HG03469 (cell line): ENCODE measurements around the gene NFX1.
"Not testable (repeated sequence)": the region's sequence is repeated elsewhere in the genome, so short reads cannot be mapped to it uniquely, and the experiment has no call there.

Source experiments
- ATAC-seq: cut with Tn5 transposase; IDR thresholded peaks from one replicate; pipeline ENCODE4 v1.9.1; 2021; ENCODE audit warnings: mild to moderate bottlenecking, moderate library complexity, moderate number of reproducible peaks; ENCODE audit not compliant: unreplicated experiment

NFX1 gene

DNA sequence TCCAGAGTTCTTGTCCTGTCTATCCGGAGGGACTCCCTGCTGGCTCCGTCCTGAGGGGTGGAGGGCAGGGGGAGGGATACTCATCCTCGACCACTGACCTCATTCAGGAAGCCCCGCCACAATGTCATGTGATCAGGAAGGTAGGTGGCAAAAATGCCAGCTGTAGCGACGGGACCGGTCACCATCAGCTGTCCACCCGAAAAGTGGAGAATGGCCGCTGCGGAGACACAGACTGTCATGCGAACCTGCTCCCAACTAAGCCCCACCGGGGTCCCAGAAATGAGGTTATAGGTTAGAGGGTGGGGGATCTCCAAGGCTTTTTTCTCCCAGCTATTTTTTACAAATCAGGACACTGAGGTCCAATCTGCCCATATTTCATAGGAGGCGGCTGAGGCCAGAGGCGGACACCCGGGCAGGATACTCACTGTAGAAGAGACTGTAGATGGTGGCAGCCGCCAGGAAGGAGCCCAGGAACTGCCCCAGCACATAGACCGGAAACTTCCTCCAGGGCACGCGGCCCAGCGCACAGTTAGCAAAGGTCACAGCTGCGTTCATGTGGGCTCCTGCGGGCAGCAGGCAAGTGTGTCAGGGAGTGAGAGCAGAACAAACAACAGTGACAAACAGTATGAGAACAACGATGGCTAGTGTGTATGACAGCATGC is 95.8 kb downstream of the NFX1 start:
- not testable (repeated sequence) for ATAC-seq

DNA sequence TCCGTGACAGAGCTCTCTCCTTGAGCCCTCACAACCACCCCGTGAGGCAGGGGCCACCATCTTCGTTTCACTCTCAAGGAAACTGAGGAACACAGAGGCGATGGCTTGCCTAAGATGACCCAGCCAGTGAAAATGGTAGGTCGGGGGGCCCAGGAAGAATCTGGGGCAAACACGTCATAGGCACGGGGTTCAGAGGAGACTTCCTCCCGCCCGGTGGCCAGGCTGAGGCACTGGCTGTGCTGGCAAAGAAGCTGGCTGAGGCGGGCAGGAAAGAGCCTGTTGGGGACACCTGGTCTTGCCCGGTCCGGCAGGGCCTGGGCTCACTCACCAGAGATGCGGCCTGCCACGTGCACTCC is 96.3 kb downstream of the NFX1 start:
- not testable (repeated sequence) for ATAC-seq

DNA sequence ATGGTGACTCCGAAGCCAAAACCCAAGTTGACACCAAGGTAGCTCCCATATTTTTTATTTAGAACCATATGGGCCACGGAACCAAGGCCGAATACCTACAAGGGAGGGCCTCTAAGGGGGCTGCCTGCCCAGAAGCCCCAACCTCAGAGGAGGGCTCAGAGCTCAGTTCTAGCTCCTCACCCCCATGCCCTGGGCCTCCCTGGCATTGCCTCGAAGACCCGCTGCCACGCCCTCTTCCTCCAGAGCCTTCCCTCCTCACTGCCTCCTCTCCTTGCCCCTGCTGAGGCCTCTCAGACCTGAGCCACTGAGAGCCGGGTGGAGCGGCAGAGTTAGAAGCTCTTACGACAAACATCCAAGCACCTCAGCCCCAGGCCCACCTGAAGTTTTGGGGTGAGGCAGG is 96.7 kb downstream of the NFX1 start:
- not testable (repeated sequence) for ATAC-seq

DNA sequence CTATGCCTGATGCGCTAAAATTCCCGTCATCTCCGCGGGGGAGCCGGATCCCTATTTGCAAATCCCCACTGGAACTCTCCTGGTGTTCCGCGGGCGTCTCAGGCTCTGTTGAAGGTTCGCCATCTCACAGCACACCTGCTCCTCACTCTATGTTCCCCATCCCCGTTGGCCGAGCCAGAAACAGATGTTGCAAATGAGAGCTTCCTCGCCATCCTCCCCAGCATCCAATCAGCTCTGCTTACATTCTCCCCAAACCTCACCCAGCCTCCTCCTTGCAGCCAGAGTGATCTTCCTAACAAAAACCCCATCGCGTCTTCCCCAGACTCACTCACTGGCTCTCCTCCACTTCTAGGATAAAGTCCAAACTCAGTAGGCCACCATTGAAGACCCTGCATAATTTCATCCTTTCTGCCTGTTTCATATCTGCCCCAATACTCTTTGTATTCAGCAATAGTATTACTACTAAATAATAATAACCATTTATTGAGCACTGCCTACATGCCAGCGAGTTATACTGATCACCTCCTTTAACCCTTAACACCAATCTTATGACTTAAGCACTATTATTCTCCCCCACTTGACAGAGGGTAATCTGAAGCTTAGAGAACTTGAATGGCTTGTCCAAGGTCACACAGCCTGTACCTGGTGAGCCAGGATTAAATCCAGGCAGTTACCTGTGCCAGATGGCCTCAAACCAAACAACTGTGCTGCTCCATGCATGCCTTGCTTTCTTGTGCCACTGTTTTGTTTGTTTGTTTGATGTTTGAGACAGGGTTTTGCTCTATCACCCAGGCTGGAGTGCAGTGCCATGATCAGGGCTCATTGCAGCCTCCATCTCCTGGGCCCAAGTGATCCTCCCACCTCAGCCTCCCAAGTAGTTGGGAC is 98.0 kb downstream of the NFX1 start:
- no peak for ATAC-seq

DNA sequence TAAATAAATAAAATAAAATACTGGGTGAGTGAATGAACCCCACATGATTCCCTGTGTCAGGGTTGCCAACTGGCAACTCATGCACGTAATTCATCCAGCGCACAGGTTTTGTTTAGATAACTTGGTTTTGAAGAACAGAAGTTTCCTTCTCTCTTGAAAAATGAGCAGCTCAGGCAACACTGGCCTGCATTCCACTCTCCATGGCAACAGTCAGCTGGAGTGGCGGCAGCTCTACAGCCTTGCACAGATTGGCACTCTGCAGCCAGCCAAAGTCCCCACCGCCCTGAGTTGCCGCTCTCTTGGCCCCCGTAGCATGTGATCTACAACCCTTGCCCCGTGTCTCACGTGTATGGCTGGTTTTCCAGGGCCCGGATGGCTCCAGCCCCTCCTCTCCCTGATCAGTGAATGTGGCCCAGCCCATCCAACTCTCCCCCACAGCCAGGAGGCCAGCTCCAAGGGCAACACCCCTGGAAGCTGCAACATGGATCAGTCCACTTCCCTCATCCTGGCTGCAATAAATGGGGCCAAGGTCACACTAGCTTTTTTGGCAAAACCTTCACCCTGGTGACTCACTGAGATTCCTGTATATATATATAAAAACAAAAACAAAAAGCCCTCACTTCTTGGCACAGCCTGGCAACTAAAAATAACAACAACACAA is 100.9 kb downstream of the NFX1 start:
- ATAC-seq: not testable (repeated sequence)

DNA sequence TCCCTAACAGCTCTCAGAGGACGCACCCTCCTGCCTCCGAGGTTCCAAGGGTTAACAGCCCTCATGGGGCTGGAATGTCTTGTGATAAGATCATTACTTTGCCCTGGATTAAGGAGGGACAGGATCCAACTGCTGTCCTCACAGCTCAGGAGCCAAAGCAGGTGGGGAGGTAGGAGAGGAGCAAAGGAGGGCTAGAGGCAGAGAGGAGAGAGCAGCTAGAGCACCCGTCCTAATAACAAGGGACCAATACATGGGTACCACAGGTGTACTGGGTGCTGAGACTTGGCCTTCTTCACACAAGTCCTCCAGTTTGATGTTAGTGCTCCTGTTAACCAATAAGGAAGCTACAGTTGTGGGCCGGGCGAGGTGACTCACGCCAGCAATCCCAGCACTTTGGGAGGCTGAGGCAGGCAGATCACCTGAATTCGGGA is 102.3 kb downstream of the NFX1 start:
- ATAC-seq: not testable (repeated sequence)

DNA sequence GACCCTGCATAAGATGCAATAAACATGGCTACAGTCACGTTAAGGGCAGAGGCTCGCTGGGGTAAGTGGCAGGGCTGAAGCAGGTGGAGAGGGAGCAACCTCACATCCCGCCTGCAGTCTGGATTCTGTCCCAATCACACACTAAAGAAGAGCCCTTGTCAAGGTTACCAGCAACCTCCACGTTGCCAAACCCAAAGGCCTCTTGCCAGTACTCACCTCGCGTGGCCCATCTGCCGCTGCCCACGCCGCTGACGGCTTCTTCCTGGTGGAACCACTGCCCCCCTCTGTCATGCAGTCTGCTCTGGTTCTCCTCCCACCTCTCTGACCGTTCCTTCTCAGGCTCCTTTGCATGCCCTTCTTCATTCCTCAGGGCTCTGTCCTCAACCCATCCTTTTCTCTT is 103.3 kb downstream of the NFX1 start:
- no peak for ATAC-seq

DNA sequence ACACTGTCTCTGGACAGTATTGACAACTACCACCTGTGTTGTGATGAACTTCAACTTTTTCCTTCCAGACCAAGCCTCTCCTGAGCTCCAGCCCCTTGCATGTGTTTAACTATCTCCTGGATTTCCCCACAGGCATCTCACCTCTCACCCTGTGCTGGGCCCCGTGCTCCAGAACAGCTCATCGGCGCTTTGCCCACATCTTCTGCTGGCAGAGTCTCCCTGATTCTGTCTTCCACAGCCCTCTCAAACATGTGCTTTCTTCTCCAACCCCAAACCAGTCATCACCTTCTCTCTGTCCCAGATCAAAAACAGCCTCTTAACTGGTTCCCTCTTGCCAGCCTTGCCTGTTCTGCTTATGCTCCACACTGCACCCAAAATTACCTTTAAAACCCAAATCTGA is 103.7 kb downstream of the NFX1 start:
- not testable (repeated sequence) for ATAC-seq

DNA sequence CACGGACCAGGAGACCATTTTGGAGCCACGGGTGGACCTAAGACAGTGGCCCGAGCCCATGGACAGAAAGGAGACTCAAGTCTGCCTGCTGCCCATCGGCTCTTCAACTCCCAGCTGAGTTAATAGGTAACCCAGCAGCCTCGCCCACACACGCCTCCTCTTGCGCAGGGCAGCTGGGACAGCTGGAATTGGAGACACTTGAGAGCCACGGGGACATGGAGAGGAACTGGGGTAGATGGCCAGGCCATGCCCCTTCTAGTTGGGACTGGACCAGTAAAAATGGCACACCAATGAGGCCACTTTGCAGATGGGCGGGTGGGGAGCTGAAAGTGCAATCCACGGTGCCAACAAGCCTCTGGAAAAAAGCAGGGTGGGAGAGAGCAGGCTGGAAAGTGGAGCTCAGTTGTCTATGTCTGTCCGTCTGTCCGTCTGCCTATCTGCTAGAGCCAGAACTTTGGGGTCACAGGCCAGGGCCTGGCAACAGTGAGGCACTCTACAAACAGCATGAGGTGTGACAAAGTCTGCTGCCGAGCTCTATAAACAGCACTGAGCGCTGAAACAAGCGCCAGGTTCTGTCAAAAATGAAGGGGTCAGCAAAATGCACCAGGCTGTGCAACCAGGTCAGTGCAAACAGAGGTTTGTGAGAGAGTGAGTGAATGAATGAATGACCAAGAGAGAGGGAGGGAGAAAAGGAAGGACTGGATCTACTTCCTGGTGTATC is 105.0 kb downstream of the NFX1 start:
- ATAC-seq: not testable (repeated sequence)

DNA sequence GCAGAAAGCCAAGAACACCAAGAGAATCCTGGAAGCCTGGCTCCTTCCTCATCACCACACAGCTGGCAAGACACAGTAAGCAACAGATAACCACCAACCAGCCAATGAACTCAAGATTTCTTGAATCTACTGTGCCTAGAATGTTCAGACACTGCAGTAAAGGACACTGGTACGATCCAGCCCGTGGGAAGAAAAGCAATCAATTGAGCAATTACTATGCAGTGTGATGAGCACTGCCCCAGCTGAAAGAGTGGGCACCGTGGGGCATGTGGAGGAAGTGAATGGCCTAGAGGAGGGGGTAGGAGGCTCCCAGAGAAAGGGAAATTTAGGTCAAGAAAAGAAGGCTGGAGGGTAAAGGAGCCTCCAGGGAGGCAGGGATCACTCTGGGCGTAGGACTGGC is 107.5 kb downstream of the NFX1 start:
- not testable (repeated sequence) for ATAC-seq

DNA sequence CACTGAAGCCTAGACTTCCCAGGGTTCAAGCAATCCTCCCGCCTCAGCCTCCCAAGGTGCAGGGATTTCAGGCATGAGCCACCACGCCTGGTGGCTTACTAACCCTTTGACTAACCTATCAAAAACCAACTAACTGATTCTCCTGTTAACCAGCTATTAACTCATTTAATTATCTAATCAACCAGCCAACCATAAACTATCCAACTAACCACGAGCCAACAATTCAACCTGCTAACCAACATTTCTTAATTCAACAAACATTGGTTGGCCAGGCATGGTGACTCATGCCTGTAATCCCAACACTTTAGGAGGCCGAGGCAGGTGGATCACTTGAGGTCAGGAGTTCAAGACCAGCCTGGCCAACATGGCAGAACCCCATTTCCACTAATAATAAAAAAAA is 108.7 kb downstream of the NFX1 start:
- not testable (repeated sequence) for ATAC-seq

DNA sequence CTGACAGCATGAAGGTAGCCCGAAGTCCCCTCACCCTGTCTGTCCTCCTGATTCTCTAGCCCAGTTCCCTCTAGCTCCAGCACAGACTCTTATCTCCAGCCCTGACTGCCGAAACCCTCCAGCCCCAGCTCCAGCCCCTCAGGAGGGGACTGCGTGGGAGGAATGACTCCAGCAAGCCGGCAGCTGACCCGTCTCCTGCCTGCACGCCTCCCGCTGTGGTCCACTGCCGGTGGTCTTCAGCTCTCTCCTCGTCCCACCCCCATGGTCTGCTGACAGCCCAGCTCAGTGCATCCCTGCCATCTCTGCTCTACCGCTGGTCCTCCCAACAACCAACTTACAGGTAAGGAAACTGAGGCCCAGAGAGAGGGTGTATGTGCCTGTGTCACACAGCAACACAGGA is 111.5 kb downstream of the NFX1 start:
- ATAC-seq: not testable (repeated sequence)

DNA sequence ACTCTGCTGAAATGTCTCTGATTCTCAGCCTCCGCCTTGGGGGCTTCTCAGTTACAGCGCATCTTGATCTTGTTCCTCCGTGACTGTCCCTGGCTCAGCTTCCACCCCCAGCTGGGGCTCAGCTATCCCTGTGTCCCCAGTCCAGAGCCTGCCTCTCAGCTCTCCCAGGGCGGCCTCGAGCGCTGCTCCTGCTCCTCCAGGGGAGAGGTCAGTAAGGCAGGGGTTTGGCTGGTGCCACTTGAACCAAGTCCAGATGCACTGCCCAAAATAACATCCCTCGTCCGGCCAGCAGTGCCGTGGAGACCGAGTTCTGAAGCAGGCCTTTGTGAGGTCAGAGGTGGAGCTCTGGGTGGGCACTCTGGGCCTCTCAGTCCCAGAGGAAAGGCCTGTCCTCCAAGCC is 112.1 kb downstream of the NFX1 start, which contains the start of gene AQP7:
Gene AQP7, minus strand, starts transcription at position 198 of the 400 bp plus-strand sequence. CDS start 1,306 bp downstream, outside the sequence.
- not testable (repeated sequence) for ATAC-seq

DNA sequence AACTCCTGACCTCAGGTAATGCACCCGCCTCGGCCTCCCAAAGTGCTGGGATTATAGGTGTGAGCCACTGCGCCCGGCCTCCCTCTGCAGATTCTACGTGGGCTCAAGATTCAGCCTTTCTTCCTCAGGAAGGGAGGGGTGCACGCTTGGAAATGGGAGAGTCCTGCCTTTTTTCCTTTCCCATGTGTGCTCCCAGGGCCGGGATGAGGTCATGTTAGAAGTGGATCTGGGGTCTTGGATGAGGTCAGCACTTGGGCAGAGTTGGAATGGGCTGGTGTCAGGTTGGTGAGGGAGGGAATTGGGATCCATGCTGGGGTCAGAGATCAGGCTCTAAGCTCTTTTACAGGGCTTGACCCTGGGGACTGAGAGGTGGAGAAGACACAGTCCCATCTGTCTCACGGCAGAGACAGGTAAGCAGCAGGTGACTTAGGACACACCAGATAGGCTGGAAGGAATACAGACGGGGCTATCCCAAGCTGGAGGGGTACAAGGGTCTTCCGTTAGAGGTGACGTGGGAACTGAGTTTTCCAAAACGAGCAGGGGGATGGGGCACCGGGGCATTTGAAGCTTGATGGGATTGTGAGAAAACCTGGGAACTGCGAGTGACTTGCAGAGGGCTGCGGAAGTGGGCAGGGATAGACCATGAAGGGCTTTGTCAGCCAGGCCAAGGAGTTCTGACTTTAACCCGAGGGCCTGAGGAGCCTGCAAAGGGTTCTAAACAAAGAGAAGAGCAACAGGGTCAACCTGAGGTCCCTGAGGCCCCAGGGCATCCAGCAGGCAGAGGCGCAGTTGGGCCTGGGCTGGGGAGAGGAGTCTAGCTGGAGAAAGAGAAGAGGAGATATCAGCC is 113.8 kb downstream of the NFX1 start:
- ATAC-seq: no peak

DNA sequence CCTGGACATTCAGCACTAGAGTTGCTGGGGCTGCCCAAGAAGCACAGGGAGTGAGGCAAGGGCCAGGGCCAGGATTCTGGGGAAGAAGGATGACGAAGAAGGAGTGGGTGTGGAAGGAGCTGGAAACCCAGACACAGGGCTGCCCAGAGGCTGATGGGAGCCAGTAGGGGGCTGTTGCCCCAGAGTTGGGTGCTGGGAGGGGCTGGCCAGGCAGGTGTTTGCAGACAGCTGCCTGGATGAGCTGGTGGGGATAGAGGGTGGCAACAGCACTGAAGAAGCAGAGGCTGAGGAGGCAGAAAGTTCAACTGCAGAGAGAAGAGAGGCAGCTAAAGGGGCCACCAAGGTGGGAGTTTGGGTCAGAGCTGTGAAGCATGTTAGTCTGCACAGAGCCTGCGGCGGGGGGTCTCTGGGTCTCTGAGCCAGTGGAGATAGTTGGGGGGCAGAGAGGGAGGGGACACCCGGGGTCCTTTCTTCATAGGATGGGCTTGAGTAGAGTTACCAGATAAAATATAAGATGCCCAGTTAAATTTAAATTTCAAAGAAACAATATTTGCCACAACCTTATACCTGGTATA is 114.6 kb downstream of the NFX1 start:
- ATAC-seq: no peak

DNA sequence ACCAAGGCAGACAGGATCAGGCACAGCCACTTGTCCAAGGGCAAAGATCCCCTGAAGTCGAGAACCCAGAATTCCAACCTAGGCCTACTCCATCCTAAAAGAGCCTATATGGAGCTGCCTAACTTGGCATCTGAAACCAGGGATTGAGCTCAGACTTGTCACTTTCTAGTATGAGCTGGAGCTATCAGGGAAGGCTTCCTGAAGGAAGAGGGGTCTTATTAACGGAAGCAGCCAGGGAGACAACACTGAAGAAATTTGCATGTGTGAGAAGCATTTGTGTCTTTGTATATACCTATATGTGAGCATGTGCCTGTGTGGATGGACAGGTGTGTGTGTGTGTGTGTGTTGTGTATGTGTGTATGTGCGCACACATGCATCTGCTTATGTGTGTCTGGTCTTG is 116.7 kb downstream of the NFX1 start:
- ATAC-seq: no peak

DNA sequence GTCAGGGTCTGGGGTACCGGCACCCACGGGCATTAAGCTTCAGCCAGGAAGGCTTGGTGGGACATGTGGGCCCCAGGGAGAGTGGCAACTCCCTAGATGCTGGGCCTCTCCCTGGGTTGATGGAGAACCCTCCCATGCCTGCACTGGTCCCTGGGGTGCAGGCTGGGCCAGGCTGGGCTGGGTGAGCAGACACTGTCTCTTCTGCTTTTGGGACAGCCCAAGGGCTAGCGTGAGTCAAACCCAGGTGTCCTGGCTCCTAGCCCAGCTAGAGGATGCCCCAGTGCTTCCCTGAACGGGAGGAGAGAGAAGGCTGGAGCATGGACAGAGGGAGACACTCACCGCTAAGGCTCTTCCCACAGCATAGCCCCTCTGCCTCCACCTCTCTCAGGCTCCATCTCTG is 117.8 kb downstream of the NFX1 start:
- ATAC-seq: no peak

DNA sequence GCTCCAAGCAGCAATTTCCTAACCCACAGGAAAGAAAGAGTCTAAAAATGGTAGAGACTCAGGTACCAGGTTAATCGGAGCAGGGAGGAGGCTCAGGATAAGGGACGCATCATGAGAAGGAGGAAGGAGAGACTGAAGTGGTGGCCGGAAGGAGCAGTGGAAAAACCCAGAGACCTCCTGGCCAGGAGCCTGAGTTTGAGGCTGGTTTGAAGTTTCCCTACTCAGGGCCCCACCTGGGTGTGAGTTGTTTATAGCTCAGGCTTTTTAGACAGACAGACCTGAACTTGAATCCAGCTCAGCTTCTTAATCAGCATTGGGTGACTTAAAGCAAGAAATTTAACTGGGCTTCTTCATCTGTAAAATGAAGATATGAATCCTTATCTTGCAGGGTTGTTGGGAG is 124.0 kb downstream of the NFX1 start:
- no peak for ATAC-seq

DNA sequence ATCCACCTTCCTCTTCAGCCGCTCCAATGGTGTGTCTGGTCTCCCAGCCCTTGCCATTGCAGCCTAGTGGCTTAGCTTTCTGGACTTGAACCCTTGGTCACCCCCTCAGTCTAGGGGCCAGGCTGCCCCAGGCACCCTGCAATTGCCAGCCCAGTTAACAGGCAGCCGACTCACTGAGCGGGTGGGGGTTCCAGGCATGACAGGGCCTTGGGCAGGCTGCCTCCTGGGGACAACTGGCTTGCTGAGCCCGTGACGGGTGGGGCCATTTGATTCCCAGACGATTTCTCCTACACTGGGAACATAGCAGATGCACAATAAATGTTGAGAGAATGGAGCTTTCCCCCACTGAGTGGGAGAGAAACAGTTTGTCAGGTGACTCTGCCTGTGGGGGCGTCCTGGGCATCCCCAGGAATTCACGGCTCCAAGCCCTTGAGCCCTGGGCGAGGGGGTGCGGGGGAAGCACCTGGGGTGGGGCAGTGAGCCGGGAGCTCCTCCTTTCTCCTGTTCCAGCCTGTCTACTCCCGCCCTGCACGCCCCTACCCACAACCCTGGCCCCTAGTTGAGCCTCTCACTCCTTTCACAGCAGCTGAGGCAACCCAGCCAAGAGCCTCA is 124.7 kb downstream of the NFX1 start:
- ATAC-seq: no peak
